T-cell (primary cell): ENCODE measurements around the gene CDH4. TPM values are rescaled to one million over a fixed set of nuclear protein-coding genes. Genes with fewer than 3 reads are reported as not detected.

Experiments
- ATAC-seq, 4 experiments: fragments of 200-7000 bp in 3 of 4; fragments of 150-1000 bp in 1 of 4; cut with Tn5 transposase; replicated peaks in 1 of 4; 1 replicate in 3 of 4; 2 replicates in 1 of 4; pipeline ENCODE4 v1.10.0; 2021; ENCODE audit warnings: moderate library complexity in 3 of 4, mild to moderate bottlenecking in 2 of 4, moderate number of reproducible peaks in 1 of 4
- CTCF ChIA-PET, 2 donors: fragments of 300-600 bp; sonication (Branson Sonifier 250); formaldehyde crosslinking; loops; one replicate each; lab custom pipeline; 2022; ENCODE audit warnings: antibody characterized with exemption in 2 of 2; lab: Charles Lee
- POLR2A ChIA-PET, 2 donors: fragments of 300-600 bp; sonication (Branson Sonifier 250); formaldehyde crosslinking; loops; one replicate each; lab custom pipeline; 2022; ENCODE audit warnings: antibody characterized with exemption in 2 of 2; lab: Charles Lee
- DNase-seq, 35 experiments: peaks; one replicate each; pipeline versions ENCODE4 v3.0.0 to v3.0.0-alpha.2; 2013 to 2023
- H3K27ac ChIP-seq: one replicate; pipeline ENCODE4 v1.5.1; 2013; ENCODE audit warnings: low read length
- H3K27me3 ChIP-seq, 2 experiments: replicated peaks in 1 of 2; 1 replicate in 1 of 2; 2 replicates in 1 of 2; pipeline versions ENCODE4 v1.6.1 to v1.7.0; 2013; ENCODE audit warnings: low read length in 1 of 2, mixed read lengths in 1 of 2; ENCODE audit not compliant: control insufficient read depth in 2 of 2, insufficient read depth in 2 of 2; ENCODE audit errors: extremely low read depth in 1 of 2
- H3K36me3 ChIP-seq, 2 donors: 1 replicate in 1 of 2; 2 replicates in 1 of 2; pipeline versions ENCODE4 v1.6.1 to v1.7.0; 2013; ENCODE audit warnings: low read length in 1 of 2; ENCODE audit not compliant: control insufficient read depth in 2 of 2, insufficient read depth in 1 of 2; ENCODE audit errors: extremely low read depth in 1 of 2
- H3K4me1 ChIP-seq, 2 experiments: 1 replicate in 1 of 2; 2 replicates in 1 of 2; pipeline versions ENCODE4 v1.6.1 to v1.7.0; 2013; ENCODE audit warnings: low read length in 2 of 2, mixed read lengths in 1 of 2; ENCODE audit not compliant: insufficient read depth in 2 of 2, control insufficient read depth in 1 of 2; ENCODE audit errors: extremely low read depth in 1 of 2
- H3K4me3 ChIP-seq, 2 donors: 1 replicate in 1 of 2; 2 replicates in 1 of 2; pipeline versions ENCODE4 v1.5.1 to v1.7.0; 2013; ENCODE audit warnings: mild to moderate bottlenecking in 2 of 2, low read length in 1 of 2, moderate library complexity in 1 of 2; ENCODE audit not compliant: control insufficient read depth in 1 of 2; ENCODE audit errors: extremely low read depth in 1 of 2
- H3K9me3 ChIP-seq: 2 replicates; pipeline ENCODE4 v1.7.0; 2013
- H3K27ac Mint-ChIP-seq, 2 donors: one replicate each; pipeline ENCODE4 v1.8.0; 2020 to 2021; ENCODE audit warnings: mild to moderate bottlenecking in 2 of 2, mixed read lengths in 2 of 2
- H3K27me3 Mint-ChIP-seq, 2 donors: one replicate each; pipeline ENCODE4 v1.8.0; 2021 to 2022; ENCODE audit warnings: mixed read lengths in 2 of 2
- H3K36me3 Mint-ChIP-seq: one replicate; pipeline ENCODE4 v1.8.0; 2021; ENCODE audit warnings: mixed read lengths
- H3K4me1 Mint-ChIP-seq, 3 donors: one replicate each; pipeline ENCODE4 v1.8.0; 2020 to 2022; ENCODE audit warnings: mixed read lengths in 3 of 3, mild to moderate bottlenecking in 1 of 3
- H3K4me3 Mint-ChIP-seq, 3 donors: one replicate each; pipeline ENCODE4 v1.8.0; 2020 to 2022; ENCODE audit warnings: mild to moderate bottlenecking in 3 of 3, mixed read lengths in 3 of 3, moderate library complexity in 3 of 3
- H3K9me3 Mint-ChIP-seq, 3 donors: one replicate each; pipeline ENCODE4 v1.8.0; 2020 to 2022; ENCODE audit warnings: mixed read lengths in 3 of 3
- WGBS: methylation state at CpG from one replicate; pipeline ENCODE4 v1.1.5; 2013; ENCODE audit warnings: missing lambda C conversion rate; ENCODE audit not compliant: insufficient coverage; 5-methylcytosine and 5-hydroxymethylcytosine counted together
- total RNA-seq, 35 experiments: library from RNA in 6 of 35; stranded (reverse) in 6 of 35; fragments of 120-200 nt in 1 of 35; gene quantifications; one replicate each; pipeline versions ENCODE4 v1.2.1 to v1.2.4 and lab custom pipeline; 2013 to 2026

The CDH4 gene
- total RNA-seq, 5 donors from 2014 or later (not counting 1 experiment from before 2014, with no cell fraction given), result 0.06 to 0.64 (median 0.14) TPM

DNA sequence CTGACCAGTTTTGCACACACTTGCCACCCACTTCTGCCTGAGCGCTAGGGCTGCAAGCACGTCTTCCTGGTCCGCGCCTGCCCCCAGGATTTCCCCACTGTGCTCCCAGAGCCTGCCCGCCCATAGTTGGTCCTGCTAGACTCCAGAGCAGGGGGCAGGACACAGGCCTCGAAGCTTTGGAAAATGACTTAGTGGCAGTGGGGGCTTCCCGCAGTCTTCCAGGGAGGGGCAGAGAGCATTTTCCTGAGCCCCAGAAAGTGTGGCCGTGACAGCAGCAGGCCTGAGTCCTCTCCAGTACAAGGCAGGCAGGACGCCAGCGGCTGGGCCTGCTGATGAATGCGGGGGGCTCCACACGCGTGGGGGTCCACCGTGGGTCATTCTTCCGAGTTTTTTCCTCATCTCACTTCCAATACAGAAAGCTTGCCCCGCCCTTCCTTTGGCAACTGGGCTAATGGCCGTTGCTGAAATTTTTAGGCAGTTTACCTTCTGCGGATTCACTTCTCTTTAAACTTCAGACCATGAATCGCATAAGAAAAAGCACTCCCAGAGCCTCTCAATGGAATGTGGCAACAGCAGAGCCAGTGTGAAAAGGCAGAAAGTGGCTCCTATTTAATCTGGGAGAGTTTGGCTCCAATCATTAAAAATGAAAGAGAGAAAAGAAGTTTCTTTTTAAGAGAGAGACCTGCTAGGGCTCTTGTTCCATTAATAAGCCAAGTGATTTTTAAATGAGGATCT is 383.8 kb downstream of the CDH4 start:
- no peak overlapping the region for H3K27ac Mint-ChIP-seq
- no peaks in the 10 kb centered on the region for H3K4me1 ChIP-seq
- WGBS, result 82% methylated on average over 17 of the region's 19 CpGs
- H3K27me3 ChIP-seq, result peaks cover 0 to 4% of the 10 kb centered on the region in 2 experiments
- no peak for DNase-seq
- H3K36me3 Mint-ChIP-seq, result no peaks in the 10 kb centered on the region
- no peaks in the 10 kb centered on the region for H3K4me1 Mint-ChIP-seq
- H3K4me3 Mint-ChIP-seq, result no peak overlapping the region
- no peaks in the 10 kb centered on the region for H3K36me3 ChIP-seq
- no peaks in the 10 kb centered on the region for H3K9me3 ChIP-seq
- H3K4me3 ChIP-seq, result no peak overlapping the region
- peaks cover 0 to 6% (median 0%) of the 10 kb centered on the region in 3 donors for H3K9me3 Mint-ChIP-seq
- H3K27me3 Mint-ChIP-seq, result no peaks in the 10 kb centered on the region
- ChIA-PET POLR2A (no interaction called here), CTCF (no interaction called here)
- no peak for ATAC-seq
- H3K27ac ChIP-seq, result no peak overlapping the region

GRCh38 chr20:61636531-61637116 is 384.6 kb downstream of the CDH4 start:
- H3K36me3 ChIP-seq, result no peaks in the 10 kb centered on the region
- H3K27ac ChIP-seq, result no peak overlapping the region
- CTCF ChIA-PET, result no interaction called here
- H3K9me3 ChIP-seq, result no peaks in the 10 kb centered on the region
- H3K4me1 Mint-ChIP-seq, result no peaks in the 10 kb centered on the region
- DNase-seq, result no peak
- no peak for ATAC-seq
- no peaks in the 10 kb centered on the region for H3K27me3 Mint-ChIP-seq
- no peak overlapping the region for H3K4me3 ChIP-seq
- H3K9me3 Mint-ChIP-seq, result peaks cover 0 to 6% (median 0%) of the 10 kb centered on the region in 3 donors
- no peaks in the 10 kb centered on the region for H3K4me1 ChIP-seq
- H3K36me3 Mint-ChIP-seq, result no peaks in the 10 kb centered on the region
- H3K27ac Mint-ChIP-seq, result no peak overlapping the region
- POLR2A ChIA-PET, result no interaction called here
- 74% methylated on average over 8 of the region's 15 CpGs for WGBS
- H3K27me3 ChIP-seq, result peaks cover 0 to 4% of the 10 kb centered on the region in 2 experiments
- no peak overlapping the region for H3K4me3 Mint-ChIP-seq

DNA sequence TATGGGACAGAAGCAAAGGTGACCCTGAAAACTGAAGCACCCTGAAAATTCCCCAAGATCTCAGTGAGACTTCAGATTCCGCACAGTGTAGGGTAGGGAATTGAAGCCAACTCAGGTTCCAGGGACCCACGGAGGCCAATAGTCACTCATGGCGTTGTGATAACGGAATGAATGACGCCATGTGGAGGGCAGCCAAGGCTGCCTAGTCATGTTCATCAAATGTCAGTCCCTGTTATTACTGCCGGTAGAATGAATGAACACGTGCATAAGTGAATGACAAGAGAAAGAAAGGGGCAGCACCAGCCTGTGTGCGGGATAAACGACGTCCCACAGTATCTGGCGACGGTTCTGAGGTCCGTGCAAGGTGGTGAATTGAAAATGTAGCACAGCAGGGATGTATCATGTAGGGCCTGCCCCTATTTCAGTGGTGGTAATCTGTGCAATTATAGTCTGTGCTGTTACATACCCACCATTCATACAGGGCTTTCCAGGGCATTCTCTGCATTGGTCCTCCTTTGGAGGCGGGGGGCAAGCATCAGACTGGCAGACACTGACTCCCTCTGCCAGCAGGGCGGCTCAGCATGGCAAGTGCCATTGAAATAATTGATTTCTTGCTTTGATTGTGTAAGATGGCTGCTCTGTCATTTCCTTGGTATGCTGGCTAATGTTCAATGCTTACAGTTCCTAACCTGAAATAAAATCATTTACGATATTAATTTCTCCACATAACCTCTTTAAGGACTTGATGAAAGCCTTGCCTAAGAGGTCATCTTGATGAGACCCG is 386.9 kb downstream of the CDH4 start:
- H3K4me1 Mint-ChIP-seq, result no peaks in the 10 kb centered on the region
- H3K27me3 Mint-ChIP-seq, result no peaks in the 10 kb centered on the region
- H3K4me3 ChIP-seq, result no peak overlapping the region
- ChIA-PET CTCF (no interaction called here), POLR2A (no interaction called here)
- peaks cover 0 to 10% of the 10 kb centered on the region in 2 experiments for H3K27me3 ChIP-seq
- no peaks in the 10 kb centered on the region for H3K9me3 ChIP-seq
- H3K27ac Mint-ChIP-seq, result no peak overlapping the region
- no peaks in the 10 kb centered on the region for H3K9me3 Mint-ChIP-seq
- DNase-seq (no peak), ATAC-seq (no peak)
- WGBS, result 88% methylated on average over 12 of the region's 17 CpGs
- H3K27ac ChIP-seq, result no peak overlapping the region
- no peak overlapping the region for H3K4me3 Mint-ChIP-seq
- H3K36me3 Mint-ChIP-seq, result no peaks in the 10 kb centered on the region
- H3K4me1 ChIP-seq, result no peaks in the 10 kb centered on the region
- no peaks in the 10 kb centered on the region for H3K36me3 ChIP-seq

DNA sequence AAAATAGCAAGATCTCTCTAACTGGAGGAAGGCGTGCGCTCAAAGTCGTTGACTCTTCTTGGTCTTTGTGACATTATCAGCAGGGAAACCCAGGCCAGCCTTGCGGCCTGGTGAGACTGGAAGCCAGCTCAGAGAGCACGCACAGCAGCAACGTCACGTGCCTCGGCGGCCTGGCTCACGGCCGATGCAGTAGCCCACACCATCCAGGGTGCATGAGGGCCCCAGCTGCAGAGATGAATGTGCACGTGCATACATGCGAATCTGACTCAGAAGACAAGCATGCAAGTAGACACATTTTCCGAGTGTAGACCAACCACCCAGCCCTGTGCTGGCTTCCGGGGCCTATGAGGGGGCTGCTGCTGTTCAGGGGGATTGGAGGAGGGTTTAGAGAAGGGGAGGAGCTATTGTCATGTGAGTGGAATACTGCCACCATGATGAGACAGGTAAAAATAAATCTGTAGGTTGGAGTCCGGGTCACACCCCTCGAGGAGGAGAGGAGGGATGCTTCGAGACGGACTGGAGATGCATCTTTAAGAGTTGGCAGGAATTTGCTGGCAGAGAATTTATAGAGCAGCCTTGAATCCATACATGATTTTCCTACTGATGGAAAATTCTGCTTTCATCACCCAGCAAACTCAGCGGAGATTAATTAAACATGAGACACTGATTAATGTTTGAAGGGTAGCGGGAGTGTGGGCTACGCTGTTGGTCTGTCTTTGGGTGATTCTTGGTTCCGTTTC is 388.2 kb downstream of the CDH4 start:
- Histone ChIP-seq H3K4me3 (no peak overlapping the region), H3K4me1 (no peaks in the 10 kb centered on the region), H3K27me3 (peaks cover 0 to 10% of the 10 kb centered on the region in 2 experiments), H3K36me3 (no peaks in the 10 kb centered on the region), H3K9me3 (no peaks in the 10 kb centered on the region), H3K27ac (no peak overlapping the region)
- no peak for DNase-seq
- POLR2A ChIA-PET, result no interaction called here
- Mint-ChIP-seq H3K9me3 (no peaks in the 10 kb centered on the region), H3K4me1 (no peaks in the 10 kb centered on the region), H3K4me3 (no peak overlapping the region), H3K27me3 (no peaks in the 10 kb centered on the region), H3K27ac (no peak overlapping the region), H3K36me3 (no peaks in the 10 kb centered on the region)
- ATAC-seq, result no peak
- 79% methylated on average over 18 of the region's 23 CpGs for WGBS
- CTCF ChIA-PET, result no interaction called here

- ATAC-seq (no peak), DNase-seq (no peak)
- WGBS, result 65% methylated on average over 7 of the region's 11 CpGs
- peaks cover 0 to 10% of the 10 kb centered on the region in 2 experiments for H3K27me3 ChIP-seq
- CTCF ChIA-PET, result no interaction called here
- no peaks in the 10 kb centered on the region for H3K9me3 ChIP-seq
- Mint-ChIP-seq H3K9me3 (no peaks in the 10 kb centered on the region), H3K27ac (no peak overlapping the region), H3K4me3 (no peak overlapping the region), H3K4me1 (no peaks in the 10 kb centered on the region), H3K36me3 (no peaks in the 10 kb centered on the region), H3K27me3 (no peaks in the 10 kb centered on the region)
- H3K4me1 ChIP-seq, result no peaks in the 10 kb centered on the region
- no peak overlapping the region for H3K4me3 ChIP-seq
- no peak overlapping the region for H3K27ac ChIP-seq
- no peaks in the 10 kb centered on the region for H3K36me3 ChIP-seq
- POLR2A ChIA-PET, result no interaction called here
These were observed 388.8 kb downstream of the CDH4 start for GRCh38 chr20:61640871-61641245.

DNA sequence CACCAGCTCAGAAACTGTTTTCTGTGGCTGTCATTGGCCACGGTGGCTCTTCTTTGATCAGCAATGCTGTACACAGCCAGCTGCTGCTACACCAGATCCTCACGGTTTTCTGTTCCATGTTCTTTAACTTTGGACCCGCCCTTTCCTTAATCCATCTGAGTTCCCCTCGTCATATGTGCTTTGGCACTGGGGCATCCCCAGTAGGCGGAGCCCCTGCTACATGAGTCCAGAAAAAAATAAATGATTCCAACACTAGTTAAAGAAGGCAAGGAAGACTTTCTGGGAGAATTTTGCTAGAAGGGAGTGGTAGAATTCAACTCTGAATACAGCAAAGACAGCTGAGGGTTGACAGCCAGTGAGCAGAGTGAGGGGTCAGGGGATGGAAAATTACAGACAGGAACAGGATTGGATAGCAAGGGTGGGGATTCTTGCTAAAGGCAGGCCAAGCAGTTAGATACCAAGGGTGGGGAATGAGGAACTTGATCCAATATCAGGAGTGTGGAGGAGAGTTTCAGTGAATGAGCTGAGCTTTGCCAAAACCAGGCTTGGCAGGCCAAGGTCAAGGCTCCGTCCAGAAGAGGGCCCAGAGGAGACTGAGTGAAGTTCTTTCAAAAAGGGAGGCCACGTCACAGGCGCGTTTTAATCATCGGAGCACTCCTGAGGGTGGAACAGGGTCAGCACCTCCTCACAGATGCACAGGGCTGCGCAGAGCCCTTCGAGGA is 391.8 kb downstream of the CDH4 start:
- no peak overlapping the region for H3K27ac Mint-ChIP-seq
- H3K36me3 Mint-ChIP-seq, result no peaks in the 10 kb centered on the region
- H3K4me1 Mint-ChIP-seq, result no peaks in the 10 kb centered on the region

More for the DNA sequence above, 391.8 kb downstream of the CDH4 start:
- Mint-ChIP-seq H3K27me3 (no peaks in the 10 kb centered on the region), H3K9me3 (no peaks in the 10 kb centered on the region), H3K4me3 (no peak overlapping the region)
- DNase-seq (no peak), ATAC-seq (no peak)
- ChIA-PET POLR2A (no interaction called here), CTCF (no interaction called here)
- no peak overlapping the region for H3K4me3 ChIP-seq
- H3K27ac ChIP-seq, result no peak overlapping the region
- H3K27me3 ChIP-seq, result peaks cover 0 to 6% of the 10 kb centered on the region in 2 experiments
- no peaks in the 10 kb centered on the region for H3K36me3 ChIP-seq
- 75% methylated on average over 9 of the region's 12 CpGs for WGBS
- H3K4me1 ChIP-seq, result no peaks in the 10 kb centered on the region
- no peaks in the 10 kb centered on the region for H3K9me3 ChIP-seq
